ENCODE measurements around the gene SYT1.

The SYT1 gene

GRCh38 chr12:79301181-79301580 lies 436.6 kb downstream of the SYT1 start:
- DNase-seq = no peak

- DNase-seq = no peak
Measured at GRCh38 chr12:79302162-79302814, 437.7 kb downstream of the SYT1 start.

- DNase-seq = no peak
Measured at GRCh38 chr12:79307340-79307739, 442.8 kb downstream of the SYT1 start.

- DNase-seq = no peak
Measured at GRCh38 chr12:79309039-79309438, 444.5 kb downstream of the SYT1 start.

- no peak for DNase-seq
Measured at GRCh38 chr12:79317179-79317847, 452.7 kb downstream of the SYT1 start.

- DNase-seq = no peak
Measured at GRCh38 chr12:79322905-79323304, 458.3 kb downstream of the SYT1 start.

GRCh38 chr12:79324571-79324970 lies 460.0 kb downstream of the SYT1 start:
- DNase-seq = no peak

GRCh38 chr12:79326222-79326621 lies 461.6 kb downstream of the SYT1 start:
- no peak for DNase-seq

GRCh38 chr12:79326663-79327062 lies 462.1 kb downstream of the SYT1 start:
- DNase-seq = no peak

- DNase-seq = no peak
Measured at GRCh38 chr12:79327465-79327864, 462.9 kb downstream of the SYT1 start.

GRCh38 chr12:79329933-79330332 lies 465.4 kb downstream of the SYT1 start:
- peak; percentile 4 for DNase-seq

GRCh38 chr12:79331870-79332269 lies 467.3 kb downstream of the SYT1 start:
- no peak for DNase-seq

GRCh38 chr12:79333144-79333543 lies 468.6 kb downstream of the SYT1 start:
- DNase-seq = no peak

- no peak for DNase-seq
Measured at GRCh38 chr12:79337662-79338290, 473.2 kb downstream of the SYT1 start.

- peak; percentile 61 for DNase-seq
Measured at GRCh38 chr12:79344855-79345847, 480.6 kb downstream of the SYT1 start.

GRCh38 chr12:79347866-79348265 lies 483.3 kb downstream of the SYT1 start:
- DNase-seq = no peak

GRCh38 chr12:79351251-79351650 lies 486.7 kb downstream of the SYT1 start:
- DNase-seq = no peak

GRCh38 chr12:79356216-79356615 lies 491.6 kb downstream of the SYT1 start:
- DNase-seq = no peak

- no peak for DNase-seq
Measured at GRCh38 chr12:79357048-79357447, 492.5 kb downstream of the SYT1 start.

GRCh38 chr12:79358716-79359300 lies 494.2 kb downstream of the SYT1 start:
- DNase-seq = no peak

GRCh38 chr12:79360286-79360685 lies 495.7 kb downstream of the SYT1 start:
- no peak for DNase-seq

GRCh38 chr12:79360936-79361335 lies 496.4 kb downstream of the SYT1 start:
- DNase-seq = no peak

- DNase-seq = peak; percentile 41
Measured at GRCh38 chr12:79364197-79364596, 499.6 kb downstream of the SYT1 start.
